ENCODE results near the gene SNW1.

The SNW1 gene

DNA sequence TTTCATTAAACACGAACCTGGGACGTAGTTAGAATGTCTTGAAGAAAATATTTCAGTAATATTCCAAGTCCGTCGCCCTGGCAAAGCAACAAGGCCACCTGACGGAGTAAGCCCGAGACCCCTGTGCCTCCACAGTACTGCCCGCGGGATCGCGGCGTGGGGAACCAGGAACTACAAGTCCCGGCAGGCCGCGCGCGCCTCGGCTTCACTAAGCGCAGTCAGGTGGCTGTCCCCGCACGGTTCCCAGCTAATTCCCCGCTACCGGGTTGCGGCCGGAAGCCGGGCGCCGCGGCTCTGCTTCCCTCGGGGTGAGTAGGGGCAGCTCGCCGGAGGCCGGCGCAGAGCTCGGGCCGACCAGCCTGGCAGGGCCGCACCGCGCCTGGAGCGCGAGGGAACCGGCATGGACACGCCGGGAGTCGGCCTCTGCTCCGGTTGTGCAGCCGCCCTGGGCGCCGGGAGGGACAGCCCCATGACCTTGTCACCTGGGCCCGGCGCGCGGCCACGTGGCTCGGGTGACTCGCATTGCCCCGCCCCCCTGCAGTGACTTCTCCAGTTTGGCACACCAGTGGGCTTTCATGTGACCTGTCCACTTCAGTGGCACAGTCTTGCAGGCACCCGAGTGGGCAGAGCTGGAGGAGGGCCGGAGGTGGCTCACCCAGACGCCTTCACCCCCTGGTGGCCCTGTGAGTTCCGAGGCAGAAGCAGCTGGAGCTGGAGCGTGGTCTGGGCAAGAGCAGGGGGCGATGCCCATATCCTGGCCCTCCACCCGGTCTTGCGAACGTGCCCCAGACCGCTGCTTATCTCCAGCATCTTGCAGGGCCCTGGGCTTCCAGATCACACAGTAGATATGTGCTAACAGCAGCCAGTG lies 39.1 kb upstream of the SNW1 start, which contains the start of gene ADCK1 (continued):
- TF ChIP-seq ZNF473 (tag by site-specific recombination; IDR thresholded peaks at IDR 0.05), result no peak
- no peak for TF ChIP-seq ZNF311 (tag by site-specific recombination; IDR thresholded peaks at IDR 0.05; ENCODE audit: borderline replicate concordance)
- TF ChIP-seq, protein P1, sequence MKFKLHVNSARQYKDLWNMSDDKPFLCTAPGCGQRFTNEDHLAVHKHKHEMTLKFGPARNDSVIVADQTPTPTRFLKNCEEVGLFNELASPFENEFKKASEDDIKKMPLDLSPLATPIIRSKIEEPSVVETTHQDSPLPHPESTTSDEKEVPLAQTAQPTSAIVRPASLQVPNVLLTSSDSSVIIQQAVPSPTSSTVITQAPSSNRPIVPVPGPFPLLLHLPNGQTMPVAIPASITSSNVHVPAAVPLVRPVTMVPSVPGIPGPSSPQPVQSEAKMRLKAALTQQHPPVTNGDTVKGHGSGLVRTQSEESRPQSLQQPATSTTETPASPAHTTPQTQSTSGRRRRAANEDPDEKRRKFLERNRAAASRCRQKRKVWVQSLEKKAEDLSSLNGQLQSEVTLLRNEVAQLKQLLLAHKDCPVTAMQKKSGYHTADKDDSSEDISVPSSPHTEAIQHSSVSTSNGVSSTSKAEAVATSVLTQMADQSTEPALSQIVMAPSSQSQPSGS (tag by site-specific recombination; IDR thresholded peaks at IDR 0.05; ENCODE audit: low read depth), result no peak
- TF ChIP-seq ZNF626 (tag by site-specific recombination; IDR thresholded peaks at IDR 0.05), result no peak
- no peak for TF ChIP-seq ZNF292 (tag by site-specific recombination; IDR thresholded peaks at IDR 0.05; ENCODE audit: borderline replicate concordance, low read depth)
- TF ChIP-seq, protein P2, sequence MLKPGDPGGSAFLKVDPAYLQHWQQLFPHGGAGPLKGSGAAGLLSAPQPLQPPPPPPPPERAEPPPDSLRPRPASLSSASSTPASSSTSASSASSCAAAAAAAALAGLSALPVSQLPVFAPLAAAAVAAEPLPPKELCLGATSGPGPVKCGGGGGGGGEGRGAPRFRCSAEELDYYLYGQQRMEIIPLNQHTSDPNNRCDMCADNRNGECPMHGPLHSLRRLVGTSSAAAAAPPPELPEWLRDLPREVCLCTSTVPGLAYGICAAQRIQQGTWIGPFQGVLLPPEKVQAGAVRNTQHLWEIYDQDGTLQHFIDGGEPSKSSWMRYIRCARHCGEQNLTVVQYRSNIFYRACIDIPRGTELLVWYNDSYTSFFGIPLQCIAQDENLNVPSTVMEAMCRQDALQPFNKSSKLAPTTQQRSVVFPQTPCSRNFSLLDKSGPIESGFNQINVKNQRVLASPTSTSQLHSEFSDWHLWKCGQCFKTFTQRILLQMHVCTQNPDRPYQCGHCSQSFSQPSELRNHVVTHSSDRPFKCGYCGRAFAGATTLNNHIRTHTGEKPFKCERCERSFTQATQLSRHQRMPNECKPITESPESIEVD (tag by site-specific recombination; IDR thresholded peaks at IDR 0.05), result no peak
- TF ChIP-seq OVOL3 (tag by site-specific recombination; IDR thresholded peaks at IDR 0.05), result 0 out of 2 replicates have a peak, but pooled peaks have one; percentile 56
- TF ChIP-seq, protein P3, sequence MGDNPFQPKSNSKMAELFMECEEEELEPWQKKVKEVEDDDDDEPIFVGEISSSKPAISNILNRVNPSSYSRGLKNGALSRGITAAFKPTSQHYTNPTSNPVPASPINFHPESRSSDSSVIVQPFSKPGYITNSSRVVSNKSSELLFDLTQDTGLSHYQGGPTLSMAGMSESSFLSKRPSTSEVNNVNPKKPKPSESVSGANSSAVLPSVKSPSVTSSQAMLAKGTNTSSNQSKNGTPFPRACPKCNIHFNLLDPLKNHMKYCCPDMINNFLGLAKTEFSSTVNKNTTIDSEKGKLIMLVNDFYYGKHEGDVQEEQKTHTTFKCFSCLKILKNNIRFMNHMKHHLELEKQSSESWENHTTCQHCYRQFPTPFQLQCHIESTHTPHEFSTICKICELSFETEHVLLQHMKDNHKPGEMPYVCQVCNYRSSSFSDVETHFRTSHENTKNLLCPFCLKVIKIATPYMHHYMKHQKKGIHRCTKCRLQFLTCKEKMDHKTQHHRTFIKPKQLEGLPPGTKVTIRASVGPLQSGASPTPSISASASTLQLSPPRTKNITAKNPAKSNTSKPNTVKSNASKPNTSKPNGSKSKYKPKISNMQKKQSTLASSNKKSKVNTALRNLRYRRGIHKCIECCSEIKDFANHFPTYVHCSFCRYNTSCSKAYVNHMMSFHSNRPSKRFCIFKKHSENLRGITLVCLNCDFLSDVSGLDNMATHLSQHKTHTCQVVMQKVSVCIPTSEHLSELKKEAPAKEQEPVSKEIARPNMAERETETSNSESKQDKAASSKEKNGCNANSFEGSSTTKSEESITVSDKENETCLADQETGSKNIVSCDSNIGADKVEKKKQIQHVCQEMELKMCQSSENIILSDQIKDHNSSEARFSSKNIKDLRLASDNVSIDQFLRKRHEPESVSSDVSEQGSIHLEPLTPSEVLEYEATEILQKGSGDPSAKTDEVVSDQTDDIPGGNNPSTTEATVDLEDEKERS (tag by site-specific recombination; IDR thresholded peaks at IDR 0.05), result no peak
- TF ChIP-seq, protein P4, sequence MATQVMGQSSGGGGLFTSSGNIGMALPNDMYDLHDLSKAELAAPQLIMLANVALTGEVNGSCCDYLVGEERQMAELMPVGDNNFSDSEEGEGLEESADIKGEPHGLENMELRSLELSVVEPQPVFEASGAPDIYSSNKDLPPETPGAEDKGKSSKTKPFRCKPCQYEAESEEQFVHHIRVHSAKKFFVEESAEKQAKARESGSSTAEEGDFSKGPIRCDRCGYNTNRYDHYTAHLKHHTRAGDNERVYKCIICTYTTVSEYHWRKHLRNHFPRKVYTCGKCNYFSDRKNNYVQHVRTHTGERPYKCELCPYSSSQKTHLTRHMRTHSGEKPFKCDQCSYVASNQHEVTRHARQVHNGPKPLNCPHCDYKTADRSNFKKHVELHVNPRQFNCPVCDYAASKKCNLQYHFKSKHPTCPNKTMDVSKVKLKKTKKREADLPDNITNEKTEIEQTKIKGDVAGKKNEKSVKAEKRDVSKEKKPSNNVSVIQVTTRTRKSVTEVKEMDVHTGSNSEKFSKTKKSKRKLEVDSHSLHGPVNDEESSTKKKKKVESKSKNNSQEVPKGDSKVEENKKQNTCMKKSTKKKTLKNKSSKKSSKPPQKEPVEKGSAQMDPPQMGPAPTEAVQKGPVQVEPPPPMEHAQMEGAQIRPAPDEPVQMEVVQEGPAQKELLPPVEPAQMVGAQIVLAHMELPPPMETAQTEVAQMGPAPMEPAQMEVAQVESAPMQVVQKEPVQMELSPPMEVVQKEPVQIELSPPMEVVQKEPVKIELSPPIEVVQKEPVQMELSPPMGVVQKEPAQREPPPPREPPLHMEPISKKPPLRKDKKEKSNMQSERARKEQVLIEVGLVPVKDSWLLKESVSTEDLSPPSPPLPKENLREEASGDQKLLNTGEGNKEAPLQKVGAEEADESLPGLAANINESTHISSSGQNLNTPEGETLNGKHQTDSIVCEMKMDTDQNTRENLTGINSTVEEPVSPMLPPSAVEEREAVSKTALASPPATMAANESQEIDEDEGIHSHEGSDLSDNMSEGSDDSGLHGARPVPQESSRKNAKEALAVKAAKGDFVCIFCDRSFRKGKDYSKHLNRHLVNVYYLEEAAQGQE (tag by site-specific recombination; IDR thresholded peaks at IDR 0.05), result no peak
- no peak for TF ChIP-seq ZNF510 (tag by site-specific recombination; IDR thresholded peaks at IDR 0.05; ENCODE audit: insufficient replicate concordance)
- TF ChIP-seq ZNF555 (tag by site-specific recombination; conservative IDR thresholded peaks at IDR 0.05), result no peak
- no peak for TF ChIP-seq RBAK (tag by site-specific recombination; IDR thresholded peaks at IDR 0.05)
- no peak for TF ChIP-seq ZNF776 (tag by site-specific recombination; IDR thresholded peaks at IDR 0.05; ENCODE audit: borderline replicate concordance)
- TF ChIP-seq ZNF768 (tag by site-specific recombination; IDR thresholded peaks at IDR 0.05), result no peak
- TF ChIP-seq, protein P5, sequence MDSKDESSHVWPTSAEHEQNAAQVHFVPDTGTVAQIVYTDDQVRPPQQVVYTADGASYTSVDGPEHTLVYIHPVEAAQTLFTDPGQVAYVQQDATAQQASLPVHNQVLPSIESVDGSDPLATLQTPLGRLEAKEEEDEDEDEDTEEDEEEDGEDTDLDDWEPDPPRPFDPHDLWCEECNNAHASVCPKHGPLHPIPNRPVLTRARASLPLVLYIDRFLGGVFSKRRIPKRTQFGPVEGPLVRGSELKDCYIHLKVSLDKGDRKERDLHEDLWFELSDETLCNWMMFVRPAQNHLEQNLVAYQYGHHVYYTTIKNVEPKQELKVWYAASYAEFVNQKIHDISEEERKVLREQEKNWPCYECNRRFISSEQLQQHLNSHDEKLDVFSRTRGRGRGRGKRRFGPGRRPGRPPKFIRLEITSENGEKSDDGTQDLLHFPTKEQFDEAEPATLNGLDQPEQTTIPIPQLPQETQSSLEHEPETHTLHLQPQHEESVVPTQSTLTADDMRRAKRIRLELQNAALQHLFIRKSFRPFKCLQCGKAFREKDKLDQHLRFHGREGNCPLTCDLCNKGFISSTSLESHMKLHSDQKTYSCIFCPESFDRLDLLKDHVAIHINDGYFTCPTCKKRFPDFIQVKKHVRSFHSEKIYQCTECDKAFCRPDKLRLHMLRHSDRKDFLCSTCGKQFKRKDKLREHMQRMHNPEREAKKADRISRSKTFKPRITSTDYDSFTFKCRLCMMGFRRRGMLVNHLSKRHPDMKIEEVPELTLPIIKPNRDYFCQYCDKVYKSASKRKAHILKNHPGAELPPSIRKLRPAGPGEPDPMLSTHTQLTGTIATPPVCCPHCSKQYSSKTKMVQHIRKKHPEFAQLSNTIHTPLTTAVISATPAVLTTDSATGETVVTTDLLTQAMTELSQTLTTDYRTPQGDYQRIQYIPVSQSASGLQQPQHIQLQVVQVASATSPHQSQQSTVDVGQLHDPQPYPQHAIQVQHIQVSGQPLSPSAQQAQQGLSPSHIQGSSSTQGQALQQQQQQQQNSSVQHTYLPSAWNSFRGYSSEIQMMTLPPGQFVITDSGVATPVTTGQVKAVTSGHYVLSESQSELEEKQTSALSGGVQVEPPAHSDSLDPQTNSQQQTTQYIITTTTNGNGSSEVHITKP (tag by site-specific recombination; IDR thresholded peaks at IDR 0.05), result no peak
- no peak for TF ChIP-seq ZNF560 (tag by site-specific recombination; IDR thresholded peaks at IDR 0.05; ENCODE audit: borderline replicate concordance)
- TF ChIP-seq ZNF174 (tag by site-specific recombination; IDR thresholded peaks at IDR 0.05), result no peak
- TF ChIP-seq ZNF785 (tag by site-specific recombination; IDR thresholded peaks at IDR 0.05), result no peak
- TF ChIP-seq ZNF561 (tag by site-specific recombination; IDR thresholded peaks at IDR 0.05; ENCODE audit: borderline replicate concordance), result peak; percentile 72; the same call in 1 of the 2 replicates
- TF ChIP-seq ZSCAN23 (tag by site-specific recombination; IDR thresholded peaks at IDR 0.05), result no peak
- TF ChIP-seq ZNF138 (tag by site-specific recombination; IDR thresholded peaks at IDR 0.05; ENCODE audit: borderline replicate concordance), result no peak
- no peak for TF ChIP-seq ZNF223 (tag by site-specific recombination; IDR thresholded peaks at IDR 0.05)
- no peak for TF ChIP-seq ZNF404 (tag by site-specific recombination; IDR thresholded peaks at IDR 0.05)
- 0 out of 2 replicates have a peak, but pooled peaks have one; percentile 39 for TF ChIP-seq ZNF660 (tag by site-specific recombination; IDR thresholded peaks at IDR 0.05)
- TF ChIP-seq REPIN1 (tag by site-specific recombination; IDR thresholded peaks at IDR 0.05; ENCODE audit: low read depth), result no peak
